Activated CD8-positive, alpha-beta T cell treated with anti-CD3 and anti-CD28 coated beads for 36 hours (primary cell): Measurements from ENCODE around the gene CACNA1B. TPM values are rescaled to one million over a fixed set of nuclear protein-coding genes. Genes with fewer than 3 reads are reported as not detected.

ENCODE experiments used
- ATAC-seq: fragments of 200-7000 bp; cut with Tn5 transposase; one replicate; pipeline ENCODE4 v1.10.0; 2021; ENCODE audit warnings: mild to moderate bottlenecking, moderate library complexity
- CTCF ChIA-PET: fragments of 350-600 bp; sonication (Branson Sonifier 250); formaldehyde crosslinking; loops from one replicate; lab custom pipeline; 2021; ENCODE audit warnings: antibody characterized with exemption; lab: Charles Lee
- POLR2A ChIA-PET: fragments of 350-600 bp; sonication (Branson Sonifier 250); formaldehyde crosslinking; loops from one replicate; lab custom pipeline; 2021; ENCODE audit warnings: antibody characterized with exemption; lab: Charles Lee
- DNase-seq: peaks from one replicate; pipeline ENCODE4 v3.0.0-alpha.2; 2020
- H3K27ac Mint-ChIP-seq: one replicate; pipeline ENCODE4 v1.8.0; 2021; ENCODE audit warnings: mild to moderate bottlenecking, mixed read lengths
- H3K27me3 Mint-ChIP-seq: one replicate; pipeline ENCODE4 v1.8.0; 2021; ENCODE audit warnings: mixed read lengths
- H3K36me3 Mint-ChIP-seq: one replicate; pipeline ENCODE4 v1.8.0; 2021; ENCODE audit warnings: low read depth, mixed read lengths
- H3K4me1 Mint-ChIP-seq: one replicate; pipeline ENCODE4 v1.8.0; 2021; ENCODE audit warnings: low read depth, mixed read lengths
- H3K4me3 Mint-ChIP-seq: one replicate; pipeline ENCODE4 v1.8.0; 2021; ENCODE audit warnings: mild to moderate bottlenecking, moderate library complexity, mixed read lengths
- H3K9me3 Mint-ChIP-seq: one replicate; pipeline ENCODE4 v1.8.0; 2021; ENCODE audit warnings: mixed read lengths
- CTCF ChIP-seq: fragments of 200-600 bp; IDR thresholded peaks from one replicate; pipeline ENCODE4 v1.8.0; 2022; ENCODE audit warnings: antibody characterized with exemption, mild to moderate bottlenecking
- intact Hi-C: fragments of 100-400 bp; cut with micrococcal nuclease; formaldehyde crosslinking; loops from one replicate; pipeline ENCODE4 v1.10.0; 2022
- total RNA-seq, 2 experiments: library from RNA; stranded (reverse); gene quantifications; one replicate each; pipeline ENCODE4 v1.2.3, GENCODE V29; 2021

Gene CACNA1B
- total RNA-seq, 2 experiments from 2014 or later: not detected

- CTCF ChIA-PET: no interaction called here
Measured at GRCh38 chr9:138013836-138014562, 136.4 kb downstream of the CACNA1B start.

GRCh38 chr9:138014563-138014945 lies 137.0 kb downstream of the CACNA1B start:
- Mint-ChIP-seq H3K27me3 (no peaks in the 10 kb centered on the region), H3K9me3 (no peaks in the 10 kb centered on the region), H3K4me3 (no peak overlapping the region), H3K27ac (no peak overlapping the region), H3K36me3 (no peaks in the 10 kb centered on the region), H3K4me1 (no peaks in the 10 kb centered on the region)
- TF ChIP-seq CTCF: no peak
- ATAC-seq (no peak), DNase-seq (no peak)
- ChIA-PET CTCF (no interaction called here), POLR2A (no interaction called here)
- intact Hi-C loops: no loop called here

More at GRCh38 chr9:138013836-138014562, 136.4 kb downstream of the CACNA1B start:
- H3K27me3 Mint-ChIP-seq: no peaks in the 10 kb centered on the region
- intact Hi-C loops: no loop called here
- POLR2A ChIA-PET: no interaction called here
- no peaks in the 10 kb centered on the region for H3K9me3 Mint-ChIP-seq
- DNase-seq: no peak
- H3K4me1 Mint-ChIP-seq: no peaks in the 10 kb centered on the region
- no peak for ATAC-seq
- TF ChIP-seq CTCF: no peak
- no peaks in the 10 kb centered on the region for H3K36me3 Mint-ChIP-seq
- H3K4me3 Mint-ChIP-seq: no peak overlapping the region
- H3K27ac Mint-ChIP-seq: no peak overlapping the region

GRCh38 chr9:138015021-138015829 lies 137.6 kb downstream of the CACNA1B start:
- no peaks in the 10 kb centered on the region for H3K4me1 Mint-ChIP-seq
- H3K27me3 Mint-ChIP-seq: no peaks in the 10 kb centered on the region
- intact Hi-C loops: no loop called here
- ATAC-seq (no peak), DNase-seq (no peak)
- H3K36me3 Mint-ChIP-seq: no peaks in the 10 kb centered on the region
- CTCF ChIA-PET: no interaction called here
- H3K27ac Mint-ChIP-seq: no peak overlapping the region
- POLR2A ChIA-PET: interaction anchor here (1.1 kb wide), 1 partner anchor 8 kb away, joined by 3 read pairs; no protein-coding TSS in a partner anchor
- no peaks in the 10 kb centered on the region for H3K9me3 Mint-ChIP-seq
- H3K4me3 Mint-ChIP-seq: no peak overlapping the region
- TF ChIP-seq CTCF: no peak

- Mint-ChIP-seq H3K4me3 (no peak overlapping the region), H3K27me3 (peaks cover 2% of the 10 kb centered on the region), H3K9me3 (no peaks in the 10 kb centered on the region), H3K27ac (no peak overlapping the region), H3K4me1 (no peaks in the 10 kb centered on the region), H3K36me3 (no peaks in the 10 kb centered on the region)
- ChIA-PET CTCF (no interaction called here), POLR2A (interaction anchor here (1.1 kb wide), 1 partner anchor 7 kb away, joined by 3 read pairs; no protein-coding TSS in a partner anchor)
- intact Hi-C loops: no loop called here
- ATAC-seq (no peak), DNase-seq (no peak)
- TF ChIP-seq CTCF: no peak
Measured at GRCh38 chr9:138016406-138017187, 139.0 kb downstream of the CACNA1B start.
